Measurements from ENCODE around the gene JMJD7.

Gene JMJD7

GRCh38 chr15:41844814-41845213 is 16.9 kb downstream of the JMJD7 start:
- no peak for TF ChIP-seq CTCF (IDR thresholded peaks at IDR 0.05; ENCODE audit: low read depth, low read length)
- DNase-seq (ENCODE audit: extremely low read depth, low read depth) = no peak

GRCh38 chr15:41847206-41847605 is 19.3 kb downstream of the JMJD7 start:
- no peak for DNase-seq (ENCODE audit: extremely low read depth, low read depth)
- TF ChIP-seq CTCF (IDR thresholded peaks at IDR 0.05; ENCODE audit: low read depth, low read length) = no peak

GRCh38 chr15:41847981-41848380 is 20.1 kb downstream of the JMJD7 start:
- no peak for DNase-seq (ENCODE audit: extremely low read depth, low read depth)
- no peak for TF ChIP-seq CTCF (IDR thresholded peaks at IDR 0.05; ENCODE audit: low read depth, low read length)

- no peak for DNase-seq (ENCODE audit: extremely low read depth, low read depth)
- TF ChIP-seq CTCF (IDR thresholded peaks at IDR 0.05; ENCODE audit: low read depth, low read length) = no peak
These were observed 20.7 kb downstream of the JMJD7 start for GRCh38 chr15:41848631-41849030.

- no peak for TF ChIP-seq CTCF (IDR thresholded peaks at IDR 0.05; ENCODE audit: low read depth, low read length)
- no peak for DNase-seq (ENCODE audit: extremely low read depth, low read depth)
These were observed 21.3 kb downstream of the JMJD7 start for GRCh38 chr15:41849204-41849603.

GRCh38 chr15:41849861-41850260 is 22.0 kb downstream of the JMJD7 start:
- DNase-seq (ENCODE audit: extremely low read depth, low read depth) = no peak

GRCh38 chr15:41850482-41851166 is 22.7 kb downstream of the JMJD7 start:
- no peak for TF ChIP-seq CTCF (IDR thresholded peaks at IDR 0.05; ENCODE audit: low read depth, low read length)
- no peak for DNase-seq (ENCODE audit: extremely low read depth, low read depth)

More at GRCh38 chr15:41849861-41850260, 22.0 kb downstream of the JMJD7 start:
- TF ChIP-seq CTCF (IDR thresholded peaks at IDR 0.05; ENCODE audit: low read depth, low read length) = no peak

All from AG09319 (cell line).